H9 (cell line): Measurements from ENCODE around the gene CHMP4B. TPM values are rescaled to one million over a fixed set of nuclear protein-coding genes. Genes with fewer than 3 reads are reported as not detected.

ENCODE experiments used
- DNase-seq: peaks from one replicate; pipeline ENCODE4 v3.0.0-alpha.2; 2017
- H2AFZ ChIP-seq: one replicate; pipeline ENCODE4 v1.6.1; 2013; ENCODE audit warnings: mild to moderate bottlenecking, low read length, control low read depth, moderate library complexity
- H2AK5ac ChIP-seq: 2 replicates; pipeline ENCODE4 v1.6.1; 2013; ENCODE audit warnings: low read length, control low read depth, mixed read lengths; ENCODE audit not compliant: insufficient read length
- H2BK120ac ChIP-seq: one replicate; pipeline ENCODE4 v1.6.1; 2013; ENCODE audit warnings: low read depth, mild to moderate bottlenecking, low read length, control low read depth, inconsistent platforms; ENCODE audit not compliant: poor library complexity, severe bottlenecking
- H2BK12ac ChIP-seq: 2 replicates; pipeline ENCODE4 v1.6.1; 2013; ENCODE audit warnings: low read length, control low read depth, mixed read lengths, low read depth; ENCODE audit not compliant: insufficient read length
- H2BK15ac ChIP-seq: 2 replicates; pipeline ENCODE4 v1.6.1; 2013; ENCODE audit warnings: low read depth, low read length, control low read depth
- H2BK20ac ChIP-seq: one replicate; pipeline ENCODE4 v1.6.1; 2013; ENCODE audit warnings: low read depth, mild to moderate bottlenecking, low read length, control low read depth, inconsistent platforms; ENCODE audit not compliant: poor library complexity, severe bottlenecking
- H2BK5ac ChIP-seq: 2 replicates; pipeline ENCODE4 v1.6.1; 2013; ENCODE audit warnings: low read length, control low read depth, mixed read lengths; ENCODE audit not compliant: insufficient read length
- H3K14ac ChIP-seq: 2 replicates; pipeline ENCODE4 v1.6.1; 2013; ENCODE audit warnings: low read length, control low read depth; ENCODE audit not compliant: insufficient read depth
- H3K18ac ChIP-seq: 2 replicates; pipeline ENCODE4 v1.6.1; 2013; ENCODE audit warnings: low read depth, mild to moderate bottlenecking, mixed read lengths, low read length, control low read depth; ENCODE audit not compliant: insufficient read length
- H3K23ac ChIP-seq: 2 replicates; pipeline ENCODE4 v1.6.1; 2013; ENCODE audit warnings: low read length, control low read depth, mixed read lengths, low read depth; ENCODE audit not compliant: insufficient read length
- H3K23me2 ChIP-seq: 2 replicates; pipeline ENCODE4 v1.6.1; 2013; ENCODE audit warnings: low read depth, mild to moderate bottlenecking, mixed read lengths, low read length, control low read depth; ENCODE audit not compliant: insufficient read length, poor library complexity, severe bottlenecking
- H3K27ac ChIP-seq: 2 replicates; pipeline ENCODE4 v1.5.1; 2013; ENCODE audit warnings: low read length, control low read depth, mixed read lengths, low read depth; ENCODE audit not compliant: insufficient read length
- H3K27me3 ChIP-seq: 2 replicates; pipeline ENCODE4 v1.6.1; 2013; ENCODE audit warnings: low read length, control low read depth, inconsistent platforms; ENCODE audit not compliant: insufficient read depth
- H3K4ac ChIP-seq: 2 replicates; pipeline ENCODE4 v1.6.1; 2013; ENCODE audit warnings: low read depth, mild to moderate bottlenecking, control low read depth, inconsistent platforms, low read length, moderate library complexity
- H3K4me1 ChIP-seq: 2 replicates; pipeline ENCODE4 v1.6.1; 2013; ENCODE audit warnings: low read length, control low read depth, inconsistent platforms; ENCODE audit not compliant: insufficient read depth
- H3K4me2 ChIP-seq: 2 replicates; pipeline ENCODE4 v1.6.1; 2013; ENCODE audit warnings: low read length, control low read depth, mixed read lengths; ENCODE audit not compliant: insufficient read length, insufficient read depth
- H3K56ac ChIP-seq: 2 replicates; pipeline ENCODE4 v1.6.1; 2013; ENCODE audit warnings: low read depth, mild to moderate bottlenecking, mixed read lengths, low read length, control low read depth; ENCODE audit not compliant: insufficient read length
- H3K79me1 ChIP-seq: 2 replicates; pipeline ENCODE4 v1.6.1; 2013; ENCODE audit warnings: low read depth, mild to moderate bottlenecking, moderate library complexity, low read length, control low read depth, inconsistent platforms; ENCODE audit not compliant: insufficient read depth, poor library complexity, severe bottlenecking
- H3K79me2 ChIP-seq: 2 replicates; pipeline ENCODE4 v1.6.1; 2013; ENCODE audit warnings: low read length, control low read depth, inconsistent platforms; ENCODE audit not compliant: insufficient read depth
- H3K9ac ChIP-seq: 2 replicates; pipeline ENCODE4 v1.6.1; 2013; ENCODE audit warnings: low read length, control low read depth, mixed read lengths; ENCODE audit not compliant: insufficient read length; ENCODE audit errors: extremely low read depth
- H3K9me3 ChIP-seq: one replicate; pipeline ENCODE4 v1.6.1; 2013; ENCODE audit warnings: low read depth, low read length, inconsistent platforms; ENCODE audit not compliant: control insufficient read depth
- H3T11ph ChIP-seq: one replicate; pipeline ENCODE4 v1.6.1; 2013; ENCODE audit warnings: mild to moderate bottlenecking, low read length, control low read depth, inconsistent platforms
- H4K20me1 ChIP-seq: one replicate; pipeline ENCODE4 v1.6.1; 2013; ENCODE audit not compliant: control insufficient read depth, insufficient read length, insufficient read depth
- H4K5ac ChIP-seq: 2 replicates; pipeline ENCODE4 v1.6.1; 2013; ENCODE audit warnings: low read depth, mild to moderate bottlenecking, mixed read lengths, low read length, control low read depth; ENCODE audit not compliant: insufficient read length
- H4K8ac ChIP-seq: replicated peaks from 2 replicates; pipeline ENCODE4 v1.6.1; 2013; ENCODE audit warnings: low read length, control low read depth, mixed read lengths, low read depth; ENCODE audit not compliant: insufficient read length
- H4K91ac ChIP-seq: 2 replicates; pipeline ENCODE4 v1.6.1; 2013; ENCODE audit warnings: low read depth, mild to moderate bottlenecking, moderate library complexity, mixed read lengths, low read length, control low read depth; ENCODE audit not compliant: insufficient read length
- H3K27ac Mint-ChIP-seq, 3 experiments: 2 replicates in 2 of 3; 3 replicates in 1 of 3; pipeline ENCODE4 v1.8.0; 2020 to 2021; ENCODE audit warnings: mixed read lengths in 3 of 3, mild to moderate bottlenecking in 1 of 3, moderate library complexity in 1 of 3
- H3K27me3 Mint-ChIP-seq: 2 replicates; pipeline ENCODE4 v1.8.0; 2021; ENCODE audit warnings: low read depth, mild to moderate bottlenecking, moderate library complexity, mixed read lengths
- H3K36me3 Mint-ChIP-seq, 3 experiments: 2 replicates in 2 of 3; 3 replicates in 1 of 3; pipeline ENCODE4 v1.8.0; 2020 to 2021; ENCODE audit warnings: low read depth in 3 of 3, mixed read lengths in 3 of 3; ENCODE audit not compliant: insufficient read depth in 1 of 3
- H3K4me1 Mint-ChIP-seq, 2 experiments: 2 replicates each; pipeline ENCODE4 v1.8.0; 2020; ENCODE audit warnings: mixed read lengths in 2 of 2
- H3K4me3 Mint-ChIP-seq, 2 experiments: 2 replicates in 1 of 2; 3 replicates in 1 of 2; pipeline ENCODE4 v1.8.0; 2020 to 2021; ENCODE audit warnings: mild to moderate bottlenecking in 2 of 2, mixed read lengths in 2 of 2, moderate library complexity in 1 of 2
- H3K9me3 Mint-ChIP-seq, 2 experiments: 2 replicates in 1 of 2; 3 replicates in 1 of 2; pipeline ENCODE4 v1.8.0; 2020; ENCODE audit warnings: mild to moderate bottlenecking in 2 of 2, mixed read lengths in 2 of 2, moderate library complexity in 1 of 2
- WGBS: extraction: QIAGEN DNeasy Blood & Tissue Kit; methylation state at CpG from one replicate; pipeline ENCODE4 v1.1.7; 2013; ENCODE audit warnings: missing lambda C conversion rate, low lambda C conversion rate, mixed read lengths; ENCODE audit not compliant: insufficient read length; ENCODE audit errors: extremely low coverage; 5-methylcytosine and 5-hydroxymethylcytosine counted together
- total RNA-seq: library from RNA; stranded (reverse); gene quantifications from 2 replicates; pipeline ENCODE4 v1.2.1, GENCODE V29; 2021
- TF ChIP-seq, protein P1 (sequence below): fragments of 200-600 bp; sonication (generic); conservative IDR thresholded peaks from 3 replicates; pipeline ENCODE4 v1.8.0; 2021; ENCODE audit warnings: antibody characterized with exemption, mild to moderate bottlenecking

The CHMP4B gene
- total RNA-seq, 1 experiment from 2014 or later: 94.9 TPM

DNA sequence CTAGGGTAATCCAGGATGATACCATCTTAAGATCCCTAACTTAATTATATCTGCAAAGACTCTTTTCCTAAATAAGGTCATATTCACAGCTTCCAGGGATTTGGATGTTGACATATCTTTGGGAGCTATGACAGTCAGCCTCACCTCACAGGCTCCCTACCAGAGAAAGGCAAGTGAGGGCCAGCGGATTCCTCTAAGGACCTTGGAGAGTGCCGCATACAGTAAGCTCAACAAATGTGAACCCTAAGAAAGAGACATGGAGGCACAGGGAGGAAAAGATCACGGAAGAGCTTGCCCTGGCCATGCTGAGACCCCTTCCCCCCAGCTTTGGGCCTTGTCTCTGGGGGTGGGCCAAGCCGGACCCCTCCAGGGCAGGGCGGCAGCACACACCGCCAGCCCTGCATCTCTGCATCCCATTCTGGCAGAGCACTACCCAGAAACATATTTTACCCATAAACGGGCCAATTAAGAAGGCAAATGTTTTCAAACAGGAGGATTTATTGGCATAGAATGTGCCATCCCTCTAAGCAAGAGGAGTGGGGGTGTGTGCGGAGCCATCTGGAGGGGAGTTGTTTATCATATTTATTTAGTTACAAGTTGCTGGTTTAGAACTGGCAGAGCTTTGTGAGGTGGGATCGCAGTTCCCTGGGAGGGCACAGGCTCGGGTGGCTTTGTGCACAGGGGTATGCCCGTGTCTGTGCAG is 55.4 kb downstream of the CHMP4B start:
- H3K23ac ChIP-seq: no peak overlapping the region
- no peak overlapping the region for H2BK12ac ChIP-seq
- Mint-ChIP-seq H3K27ac (no peak overlapping the region), H3K36me3 (no peaks in the 10 kb centered on the region), H3K9me3 (no peaks in the 10 kb centered on the region), H3K4me1 (peaks cover 5 to 14% of the 10 kb centered on the region in 2 experiments), H3K27me3 (no peaks in the 10 kb centered on the region), H3K4me3 (no peak overlapping the region)
- no peak overlapping the region for H2BK120ac ChIP-seq
- no peaks in the 10 kb centered on the region for H3K9me3 ChIP-seq
- no peak overlapping the region for H3K14ac ChIP-seq
- no peak overlapping the region for H3K27ac ChIP-seq
- H3K18ac ChIP-seq: no peak overlapping the region
- no peak overlapping the region for H3T11ph ChIP-seq
- H3K79me2 ChIP-seq: no peaks in the 10 kb centered on the region
- H3K79me1 ChIP-seq: no peaks in the 10 kb centered on the region
- H2AFZ ChIP-seq: no peak overlapping the region
- no peaks in the 10 kb centered on the region for H3K23me2 ChIP-seq
- TF ChIP-seq, protein P1, sequence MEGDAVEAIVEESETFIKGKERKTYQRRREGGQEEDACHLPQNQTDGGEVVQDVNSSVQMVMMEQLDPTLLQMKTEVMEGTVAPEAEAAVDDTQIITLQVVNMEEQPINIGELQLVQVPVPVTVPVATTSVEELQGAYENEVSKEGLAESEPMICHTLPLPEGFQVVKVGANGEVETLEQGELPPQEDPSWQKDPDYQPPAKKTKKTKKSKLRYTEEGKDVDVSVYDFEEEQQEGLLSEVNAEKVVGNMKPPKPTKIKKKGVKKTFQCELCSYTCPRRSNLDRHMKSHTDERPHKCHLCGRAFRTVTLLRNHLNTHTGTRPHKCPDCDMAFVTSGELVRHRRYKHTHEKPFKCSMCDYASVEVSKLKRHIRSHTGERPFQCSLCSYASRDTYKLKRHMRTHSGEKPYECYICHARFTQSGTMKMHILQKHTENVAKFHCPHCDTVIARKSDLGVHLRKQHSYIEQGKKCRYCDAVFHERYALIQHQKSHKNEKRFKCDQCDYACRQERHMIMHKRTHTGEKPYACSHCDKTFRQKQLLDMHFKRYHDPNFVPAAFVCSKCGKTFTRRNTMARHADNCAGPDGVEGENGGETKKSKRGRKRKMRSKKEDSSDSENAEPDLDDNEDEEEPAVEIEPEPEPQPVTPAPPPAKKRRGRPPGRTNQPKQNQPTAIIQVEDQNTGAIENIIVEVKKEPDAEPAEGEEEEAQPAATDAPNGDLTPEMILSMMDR: no peak
- DNase-seq: no peak
- H3K4ac ChIP-seq: no peak overlapping the region
- no peak overlapping the region for H4K8ac ChIP-seq
- no peak overlapping the region for H3K4me2 ChIP-seq
- no peak overlapping the region for H2BK15ac ChIP-seq
- no peaks in the 10 kb centered on the region for H4K20me1 ChIP-seq
- H3K4me1 ChIP-seq: no peaks in the 10 kb centered on the region
- no peak overlapping the region for H2BK5ac ChIP-seq
- H2BK20ac ChIP-seq: no peak overlapping the region
- H4K91ac ChIP-seq: no peak overlapping the region
- WGBS: no CpG with 5 or more reads among the region's 11 CpGs
- H3K9ac ChIP-seq: no peak overlapping the region
- H3K56ac ChIP-seq: no peak overlapping the region
- no peak overlapping the region for H2AK5ac ChIP-seq
- no peaks in the 10 kb centered on the region for H3K27me3 ChIP-seq
- no peak overlapping the region for H4K5ac ChIP-seq
